HS-27A (cell line): ENCODE data around the gene CYBC1.
"Not testable (repeated sequence)": the region's sequence is repeated elsewhere in the genome, so short reads cannot be mapped to it uniquely, and the experiment has no call there.

Source experiments
- DNase-seq: peaks from one replicate; pipeline ENCODE4 v3.0.0-alpha.2; 2012; ENCODE audit warnings: low read depth, missing footprints

Gene CYBC1

DNA sequence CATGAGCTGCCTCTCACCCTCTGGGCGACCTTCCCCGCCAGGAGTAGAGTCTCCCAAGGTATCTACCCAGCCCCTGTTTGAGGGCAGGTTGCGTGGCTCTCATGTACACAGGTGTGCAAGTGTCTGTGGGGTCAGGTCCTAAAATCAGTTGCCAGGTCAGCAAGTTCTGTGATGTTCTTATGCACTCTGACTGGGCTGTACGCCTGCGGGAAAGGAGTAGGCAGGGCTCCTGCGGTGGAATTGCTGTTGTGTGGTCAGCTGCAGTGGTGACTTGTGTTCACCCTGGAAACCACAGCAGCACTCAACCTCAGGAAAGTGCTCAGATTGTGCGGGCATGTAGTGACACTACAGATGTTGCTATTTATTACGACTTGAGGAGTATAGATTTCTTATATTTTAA is 27.4 kb upstream of the CYBC1 start:
- no peak for DNase-seq

DNA sequence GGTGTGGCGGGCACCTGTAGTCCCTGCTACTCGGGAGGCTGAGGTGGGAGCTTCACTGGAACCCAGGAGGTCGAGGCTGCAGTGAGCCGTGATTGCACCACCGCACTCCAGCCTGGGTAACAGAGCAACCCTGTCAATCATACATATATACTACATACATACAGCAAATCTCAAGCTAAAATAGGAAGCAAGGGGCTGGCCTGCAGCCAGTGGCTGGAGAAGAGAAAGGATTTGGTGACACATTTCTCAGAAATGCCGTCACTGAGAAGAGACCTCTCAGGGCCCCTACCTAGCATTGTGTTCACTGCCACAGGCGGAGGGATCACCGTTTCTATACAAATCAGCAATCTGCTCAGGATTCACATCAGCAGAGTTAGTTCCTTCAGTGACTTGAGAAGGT is 24.9 kb upstream of the CYBC1 start:
- no peak for DNase-seq

GRCh38 chr17:82474223-82475010 is 23.9 kb upstream of the CYBC1 start:
- no peak for DNase-seq

DNA sequence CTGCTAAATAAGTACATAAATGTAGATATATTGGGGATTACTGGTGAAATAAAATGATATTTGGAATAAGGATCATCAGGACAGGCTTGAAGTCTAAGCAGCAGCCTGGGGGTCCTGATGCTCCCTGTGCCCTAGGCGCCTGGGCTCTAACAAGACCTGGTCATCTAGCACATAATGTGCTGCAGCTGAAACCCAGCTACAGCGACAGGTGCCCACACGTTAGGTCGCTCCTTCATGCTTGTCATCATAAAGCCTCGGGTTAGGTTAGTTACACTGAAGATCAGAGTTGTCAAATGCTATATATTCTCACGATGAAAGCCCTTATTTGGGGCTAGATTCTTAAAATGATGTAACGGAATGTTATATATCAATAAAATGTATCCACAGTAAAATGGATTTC is 19.5 kb upstream of the CYBC1 start:
- no peak for DNase-seq

- no peak for DNase-seq
Measured at GRCh38 chr17:82468692-82469091, 18.1 kb upstream of the CYBC1 start.

DNA sequence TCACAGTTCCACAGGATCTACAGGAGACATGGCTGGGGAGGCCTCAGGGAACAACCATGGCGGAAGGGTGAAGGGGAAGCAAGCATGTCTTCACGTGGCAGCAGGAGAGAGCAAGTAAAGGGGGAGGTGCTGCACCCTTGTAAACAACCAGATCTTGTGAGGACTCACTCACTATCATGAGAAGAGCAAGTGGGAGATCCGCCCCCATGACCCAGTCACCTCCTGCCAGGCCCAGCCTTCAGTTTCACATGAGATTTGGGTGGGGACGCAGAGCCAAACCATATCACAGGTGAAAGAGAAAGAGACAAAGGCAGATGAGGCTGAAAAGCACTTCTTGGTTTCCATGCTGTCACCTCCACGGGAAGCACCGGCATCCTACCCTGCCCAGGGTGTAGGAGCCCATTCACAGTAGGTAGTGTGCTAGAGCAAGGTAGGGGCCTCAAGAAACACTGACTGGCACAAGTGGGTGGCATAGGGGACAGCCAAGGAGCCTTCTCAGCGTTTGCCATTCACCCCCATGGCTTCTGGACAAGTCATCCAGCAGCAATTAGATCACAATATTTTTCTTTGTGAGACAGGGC is 14.6 kb upstream of the CYBC1 start:
- DNase-seq = no peak

DNA sequence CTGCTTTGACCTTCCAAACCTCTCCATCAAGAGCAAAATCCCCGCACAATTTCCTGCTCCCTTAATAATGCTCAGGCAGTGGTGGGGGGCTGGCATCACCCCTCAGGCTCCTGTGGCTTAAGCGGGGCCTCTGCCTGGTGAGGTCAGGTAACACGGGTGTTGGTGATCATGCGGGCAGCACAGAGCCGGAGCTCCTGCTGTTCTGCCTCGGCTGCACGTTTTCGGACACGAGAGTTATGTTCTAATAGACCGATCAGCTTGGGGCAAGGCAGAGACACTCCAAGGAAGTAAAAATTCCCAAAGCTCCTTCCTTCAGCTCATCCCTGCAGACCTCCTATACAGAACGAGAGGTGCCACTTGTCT is 14.0 kb upstream of the CYBC1 start:
- no peak for DNase-seq

DNA sequence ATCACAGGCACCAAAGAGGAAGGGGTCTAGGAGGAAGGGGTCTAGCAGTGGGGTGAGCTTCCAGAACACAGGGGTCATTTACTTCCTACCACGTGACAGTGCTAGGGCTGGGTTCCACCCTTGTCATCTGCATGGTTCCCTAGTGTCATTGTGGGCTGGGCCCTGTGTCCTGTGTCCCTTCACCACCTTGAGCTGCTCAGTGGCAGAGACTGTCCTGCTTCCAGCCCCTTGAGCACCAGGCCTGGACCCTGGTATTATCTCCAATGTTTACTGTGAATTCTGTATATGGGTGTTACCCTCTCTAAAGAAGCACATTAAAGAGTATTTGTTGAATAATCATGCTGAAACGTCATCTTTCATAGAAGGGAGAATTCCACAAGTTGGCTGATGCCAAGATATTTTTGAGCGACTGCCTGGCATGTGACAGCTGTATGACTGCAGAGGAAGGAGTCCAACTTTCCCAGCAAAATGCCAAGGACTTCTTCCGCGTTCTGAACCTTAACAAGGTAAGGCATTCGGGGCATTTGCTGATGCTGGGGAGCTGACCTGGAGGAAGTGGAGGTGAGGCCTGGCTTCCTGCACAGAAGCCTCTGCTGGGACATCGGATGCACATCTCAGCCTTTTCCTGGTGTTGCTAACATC is 13.5 kb upstream of the CYBC1 start:
- no peak for DNase-seq

DNA sequence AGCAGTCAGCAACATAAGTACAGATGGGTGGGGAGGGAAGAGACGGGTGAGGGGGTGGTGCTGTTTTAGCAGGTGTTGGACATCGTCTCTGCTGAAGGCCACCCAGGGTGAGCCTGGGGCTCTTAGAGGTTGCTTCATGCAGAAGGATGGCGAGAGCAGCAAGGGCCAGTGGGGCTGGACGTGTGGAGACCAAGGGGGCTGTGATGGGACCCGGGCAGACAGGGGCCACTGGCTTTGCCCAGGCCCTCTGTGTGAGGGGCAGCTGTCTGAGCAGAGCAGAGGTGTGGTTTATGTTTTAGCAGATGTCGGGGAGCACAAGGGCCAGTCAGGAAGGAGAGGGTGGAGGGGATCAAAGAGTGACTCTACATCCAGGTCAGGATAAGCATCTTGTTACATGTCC is 12.8 kb upstream of the CYBC1 start:
- no peak for DNase-seq

- DNase-seq = no peak
Measured at GRCh38 chr17:82461827-82462524, 11.4 kb upstream of the CYBC1 start.

GRCh38 chr17:82459936-82460335 is 9.4 kb upstream of the CYBC1 start:
- DNase-seq = not testable (repeated sequence)

DNA sequence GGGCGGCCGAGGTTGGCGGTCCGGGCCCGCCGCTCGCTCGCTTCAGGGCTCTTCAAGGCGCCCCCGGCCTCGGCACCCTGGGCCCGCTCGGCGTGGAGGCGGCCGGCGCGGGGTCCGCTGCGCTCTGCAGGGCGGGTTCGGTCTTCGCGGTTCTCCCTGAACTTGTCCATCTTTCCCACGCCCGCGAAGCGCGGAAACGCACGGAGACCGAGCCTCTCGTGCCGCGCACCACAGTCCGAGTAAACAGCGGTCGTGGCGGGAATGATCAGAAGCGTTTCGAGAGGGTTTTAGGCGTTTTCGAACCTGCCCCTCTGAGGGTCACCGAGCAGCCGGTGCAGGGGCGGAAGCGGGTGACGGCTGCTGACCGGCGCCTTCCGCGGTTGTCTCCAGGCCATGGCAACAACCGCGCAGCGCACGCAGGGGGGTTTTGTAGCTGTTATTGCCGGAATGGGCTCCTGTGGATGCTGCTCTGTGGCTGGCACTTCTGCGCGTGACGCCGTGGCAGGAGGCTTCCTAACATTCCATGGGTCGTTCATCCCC is 8.4 kb upstream of the CYBC1 start:
- no peak for DNase-seq

GRCh38 chr17:82458179-82458884 is 7.8 kb upstream of the CYBC1 start, which contains the start of gene NARF:
TSS of gene NARF (plus strand) at chr17:82458741. CDS start at chr17:82458804, 63 bp downstream.
- DNase-seq = peak; percentile 91

DNA sequence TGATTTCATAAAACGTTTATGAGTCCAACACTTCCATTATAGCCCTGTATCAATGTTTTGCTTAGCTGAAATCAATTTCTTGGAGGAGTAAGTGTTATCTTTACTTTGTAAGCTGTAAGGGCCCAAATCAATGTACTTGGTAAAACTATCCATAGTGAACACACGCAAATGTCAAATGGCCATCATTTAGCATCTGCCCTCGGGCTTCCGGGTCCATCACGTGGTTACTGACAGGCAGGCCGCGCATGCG is 7.3 kb upstream of the CYBC1 start:
- DNase-seq = no peak

- no peak for DNase-seq
Measured at GRCh38 chr17:82457073-82457928, 6.7 kb upstream of the CYBC1 start.

- DNase-seq = not testable (repeated sequence)
Measured at GRCh38 chr17:82453706-82454105, 3.2 kb upstream of the CYBC1 start.

DNA sequence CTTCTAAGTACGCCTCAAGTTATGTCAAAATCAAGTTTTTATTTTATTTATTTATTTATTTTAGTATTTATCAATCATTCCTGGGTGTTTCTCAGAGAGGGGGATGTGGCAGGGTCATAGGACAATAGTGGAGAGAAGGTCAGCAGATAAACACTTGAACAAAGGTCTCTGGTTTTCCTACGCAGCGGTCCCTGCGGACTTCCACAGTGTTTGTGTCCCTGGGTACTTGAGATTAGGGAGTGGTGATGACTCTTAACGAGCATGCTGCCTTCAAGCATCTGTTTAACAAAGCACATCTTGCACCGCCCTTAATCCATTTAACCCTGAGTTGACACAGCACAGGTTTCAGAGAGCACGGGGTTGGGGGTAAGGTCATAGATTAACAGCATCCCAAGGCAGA is 2.6 kb upstream of the CYBC1 start:
- not testable (repeated sequence) for DNase-seq

DNA sequence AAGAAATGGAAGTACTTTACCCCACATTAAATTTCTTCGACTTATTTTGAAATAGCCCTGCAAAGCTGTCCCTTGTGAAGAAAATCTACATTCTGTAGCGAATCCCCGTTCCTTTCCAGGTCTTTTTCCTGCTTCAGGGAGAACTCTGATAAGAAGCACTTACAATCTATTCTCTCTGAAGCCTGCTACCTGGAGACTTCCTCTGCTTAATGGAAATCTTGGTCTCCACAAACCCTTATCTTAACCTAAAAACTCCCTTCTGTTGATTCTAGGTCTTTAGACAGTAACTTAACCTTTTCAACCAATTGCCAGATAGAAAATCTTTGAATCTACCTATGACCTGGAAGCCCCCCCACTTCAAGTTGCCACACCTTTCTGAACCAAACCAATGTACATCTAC is 1.6 kb upstream of the CYBC1 start:
- no peak for DNase-seq

- DNase-seq = no peak
Measured at GRCh38 chr17:82449883-82450356, 632 bp downstream of the CYBC1 start.

GRCh38 chr17:82449131-82449882 is 1.2 kb downstream of the CYBC1 start:
- DNase-seq = no peak
